NAMALWA (cell line): ENCODE measurements around the gene WNT9A.

Source experiments
- DNase-seq: peaks from one replicate; pipeline ENCODE4 v3.0.0-alpha.2; 2015; ENCODE audit warnings: low spot score

Gene WNT9A

DNA sequence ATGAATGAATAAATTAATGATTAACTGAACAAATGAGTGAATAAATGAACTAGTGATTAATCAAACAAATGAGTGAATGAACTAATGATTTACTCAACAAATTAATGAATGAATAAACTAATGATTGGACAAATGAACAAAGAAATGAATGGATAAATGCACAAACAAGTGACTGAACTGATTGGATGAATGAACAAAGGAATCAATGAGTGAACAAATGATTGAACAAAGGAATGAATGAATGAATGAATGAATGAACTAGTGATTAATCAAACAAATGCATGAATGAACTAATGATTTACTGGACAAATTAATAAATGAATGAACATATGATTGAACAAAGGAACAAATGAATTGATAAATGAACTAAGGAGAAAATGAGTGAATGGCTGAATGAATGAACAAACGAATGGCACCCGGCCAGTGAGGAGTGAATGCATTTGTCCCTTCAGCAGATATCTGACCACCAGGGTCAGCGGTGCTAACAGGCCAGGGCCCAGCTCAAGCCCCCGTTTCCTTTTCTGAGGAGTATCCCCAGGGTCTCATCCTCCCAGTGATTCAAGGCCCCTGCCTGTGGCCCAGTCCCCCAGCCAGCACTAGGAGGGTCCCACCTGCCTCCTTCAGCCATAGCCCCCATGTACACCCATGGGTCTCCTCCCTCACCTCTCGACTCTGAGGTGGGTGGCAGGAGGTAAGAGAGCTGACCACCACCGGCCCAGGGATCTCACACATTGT lies 49.9 kb downstream of the WNT9A start:
- no peak for DNase-seq

DNA sequence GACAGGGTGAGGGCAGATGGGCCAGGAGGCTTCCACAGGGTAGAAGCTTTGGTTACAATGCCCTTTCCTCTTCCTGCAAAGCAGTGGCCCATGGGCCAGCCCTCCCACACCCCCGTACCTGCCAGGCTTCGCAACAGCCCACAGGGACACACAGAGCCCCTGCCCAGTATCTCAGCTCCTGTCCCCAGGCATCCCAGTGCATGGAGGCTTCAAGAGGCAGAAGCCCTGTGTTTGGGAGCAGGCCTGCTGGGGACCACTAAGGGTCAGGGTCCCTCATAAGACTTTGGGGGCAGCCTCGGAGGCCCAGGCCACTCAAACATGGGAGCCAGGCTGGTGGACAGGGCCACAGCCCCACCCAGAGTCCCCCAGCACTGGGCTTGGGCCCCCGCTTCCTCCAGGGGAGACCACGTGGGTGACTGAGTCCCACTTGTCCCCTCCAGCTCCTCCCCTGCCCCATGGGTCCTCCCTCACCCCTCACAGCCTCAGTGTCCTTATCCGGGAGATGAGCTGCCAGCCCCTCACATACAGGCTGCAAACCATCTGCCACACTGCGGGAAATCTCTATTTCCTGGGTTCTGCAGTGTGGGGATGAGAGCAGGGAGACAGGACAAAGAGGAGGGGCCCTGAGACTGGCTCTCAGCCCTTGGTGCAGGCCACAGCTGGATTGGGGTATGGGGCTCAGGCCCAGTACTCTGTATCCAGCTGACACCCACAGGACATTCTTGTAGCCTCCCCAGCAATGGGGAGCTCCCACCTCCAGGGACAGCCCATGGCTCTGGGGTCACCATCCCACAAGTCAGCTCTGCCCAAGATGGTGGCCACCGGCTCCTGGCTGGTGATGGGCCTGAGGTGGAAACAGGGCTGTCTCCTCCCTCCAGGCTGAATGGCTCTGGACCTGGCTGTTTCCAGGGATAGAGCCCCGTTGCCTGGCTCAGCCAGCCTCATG lies 50.7 kb downstream of the WNT9A start:
- no peak for DNase-seq

GRCh38 chr1:227895828-227896685 lies 51.7 kb downstream of the WNT9A start:
- DNase-seq, result no peak

- DNase-seq, result no peak
These were observed 52.8 kb downstream of the WNT9A start for GRCh38 chr1:227894831-227895451.

DNA sequence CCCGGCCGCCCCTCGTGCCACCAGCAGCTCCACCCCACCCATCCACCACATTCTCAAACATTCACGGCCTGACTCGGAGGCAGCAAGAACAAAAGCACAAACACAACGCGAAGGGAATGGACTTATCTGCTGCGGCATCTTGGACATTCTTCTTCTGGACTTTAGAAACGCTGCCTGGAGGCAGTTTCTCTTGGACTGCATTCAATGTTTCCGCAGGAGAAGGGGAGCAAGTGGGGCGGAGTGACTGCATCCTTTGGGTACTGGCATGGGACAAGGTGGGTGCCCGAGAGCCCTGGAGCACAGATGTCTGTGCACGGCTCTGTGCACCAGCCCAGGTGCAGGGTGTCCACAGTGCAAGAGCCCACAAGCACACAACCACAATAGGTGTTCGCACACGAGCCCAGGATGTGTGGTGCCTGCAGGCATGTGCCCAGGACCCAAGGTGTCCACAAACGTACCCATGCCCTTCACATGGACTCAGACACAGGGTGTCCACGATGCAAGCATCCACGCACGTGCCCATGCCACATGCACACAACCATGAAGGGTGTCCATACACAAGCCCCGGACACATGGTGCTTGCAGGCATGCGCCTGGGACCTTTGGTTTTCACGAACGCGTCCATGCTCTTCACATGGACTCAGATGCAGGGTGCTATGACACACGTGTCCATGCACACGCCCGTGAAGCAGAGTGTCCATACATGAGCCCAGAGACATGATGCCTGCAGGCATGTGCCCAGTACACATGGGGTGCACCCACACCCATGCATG lies 53.6 kb downstream of the WNT9A start:
- DNase-seq, result no peak

DNA sequence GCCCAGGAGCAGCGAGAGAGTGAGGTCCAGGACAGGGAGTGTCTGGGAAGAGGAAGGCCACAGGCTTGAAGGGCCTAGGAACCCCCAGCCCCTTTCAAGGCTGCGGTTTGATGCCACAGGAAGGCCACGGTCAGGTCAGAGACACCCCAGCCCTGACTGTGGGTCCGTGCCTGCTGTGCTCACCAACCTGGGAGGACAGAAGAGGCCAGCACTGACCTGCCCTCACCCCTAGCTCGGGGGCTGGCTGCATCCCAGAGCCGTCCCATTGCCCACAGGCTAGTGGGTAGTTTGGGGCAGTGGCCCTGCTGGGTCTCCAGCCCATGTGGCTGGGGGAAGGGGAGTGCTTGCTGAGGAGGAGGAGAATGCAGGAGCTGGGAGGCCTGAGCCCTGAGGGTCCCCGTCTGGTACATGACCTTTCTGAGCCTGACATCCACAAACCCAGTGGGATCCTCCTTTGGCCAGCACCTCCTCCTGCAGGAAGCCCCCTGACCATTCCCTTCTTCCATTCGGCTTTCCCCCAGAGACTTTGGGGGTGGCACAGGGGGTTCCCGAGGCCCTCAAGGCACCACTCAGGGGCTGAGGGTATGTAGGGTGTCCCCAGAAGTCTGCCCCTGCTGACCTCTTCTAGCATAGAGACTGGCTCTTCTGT lies 54.3 kb downstream of the WNT9A start:
- no peak for DNase-seq

- DNase-seq, result no peak
These were observed 55.0 kb downstream of the WNT9A start for GRCh38 chr1:227892489-227893299.

DNA sequence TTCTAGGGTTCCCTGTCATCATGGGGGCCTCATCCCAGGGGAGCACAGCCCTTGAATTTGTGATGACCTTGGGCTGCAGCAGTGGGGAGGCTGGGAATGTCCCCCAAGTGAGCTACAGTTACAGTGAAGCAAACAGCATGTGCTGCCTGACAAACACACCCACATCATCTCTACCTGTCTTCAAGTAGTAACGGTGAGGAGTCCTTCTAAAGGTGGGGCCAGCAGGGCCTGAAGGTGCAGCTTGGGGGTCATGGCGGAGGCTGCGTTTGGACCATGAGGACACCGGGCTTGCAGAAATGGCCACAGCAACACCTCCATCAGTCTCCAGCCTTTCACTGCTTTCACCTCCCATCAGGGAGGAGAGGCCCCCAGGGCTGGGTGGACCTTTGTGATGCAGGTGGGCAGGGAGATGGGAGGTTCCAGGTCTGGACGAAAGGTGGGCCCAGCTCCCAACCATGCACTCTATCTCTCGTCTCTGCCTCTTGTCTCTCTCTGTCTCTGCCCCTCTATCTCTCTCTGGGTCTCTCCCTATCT lies 55.7 kb downstream of the WNT9A start:
- no peak for DNase-seq

- DNase-seq, result no peak
These were observed 56.3 kb downstream of the WNT9A start for GRCh38 chr1:227891223-227891954.

GRCh38 chr1:227890451-227891222 lies 57.1 kb downstream of the WNT9A start:
- DNase-seq, result no peak

DNA sequence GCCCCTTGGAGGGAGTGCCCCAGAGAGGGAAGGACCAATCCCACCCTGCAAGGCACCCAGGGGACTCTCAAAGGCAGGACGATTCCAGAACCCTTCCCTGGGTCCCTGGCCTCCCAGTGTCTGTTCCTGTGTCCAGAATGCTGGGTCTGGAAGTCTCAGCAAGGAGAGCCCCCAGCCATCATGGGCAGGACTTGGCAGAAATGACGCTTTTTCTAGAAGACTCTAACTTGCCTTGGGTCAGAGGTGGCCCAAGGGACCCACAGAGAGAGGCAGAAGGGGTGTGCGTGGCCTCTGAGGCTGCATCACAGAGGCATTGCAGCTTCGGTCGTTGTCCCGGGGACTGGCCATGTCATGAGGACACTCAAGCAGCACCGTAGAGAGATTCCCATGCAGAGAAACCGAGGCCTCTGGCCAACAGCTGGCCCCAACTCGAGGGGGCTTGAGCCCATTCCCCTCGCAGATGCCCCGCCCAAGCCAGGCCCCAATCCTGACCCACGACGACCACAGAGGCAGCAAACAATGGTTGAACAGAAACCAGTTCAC lies 57.8 kb downstream of the WNT9A start:
- DNase-seq, result no peak

DNA sequence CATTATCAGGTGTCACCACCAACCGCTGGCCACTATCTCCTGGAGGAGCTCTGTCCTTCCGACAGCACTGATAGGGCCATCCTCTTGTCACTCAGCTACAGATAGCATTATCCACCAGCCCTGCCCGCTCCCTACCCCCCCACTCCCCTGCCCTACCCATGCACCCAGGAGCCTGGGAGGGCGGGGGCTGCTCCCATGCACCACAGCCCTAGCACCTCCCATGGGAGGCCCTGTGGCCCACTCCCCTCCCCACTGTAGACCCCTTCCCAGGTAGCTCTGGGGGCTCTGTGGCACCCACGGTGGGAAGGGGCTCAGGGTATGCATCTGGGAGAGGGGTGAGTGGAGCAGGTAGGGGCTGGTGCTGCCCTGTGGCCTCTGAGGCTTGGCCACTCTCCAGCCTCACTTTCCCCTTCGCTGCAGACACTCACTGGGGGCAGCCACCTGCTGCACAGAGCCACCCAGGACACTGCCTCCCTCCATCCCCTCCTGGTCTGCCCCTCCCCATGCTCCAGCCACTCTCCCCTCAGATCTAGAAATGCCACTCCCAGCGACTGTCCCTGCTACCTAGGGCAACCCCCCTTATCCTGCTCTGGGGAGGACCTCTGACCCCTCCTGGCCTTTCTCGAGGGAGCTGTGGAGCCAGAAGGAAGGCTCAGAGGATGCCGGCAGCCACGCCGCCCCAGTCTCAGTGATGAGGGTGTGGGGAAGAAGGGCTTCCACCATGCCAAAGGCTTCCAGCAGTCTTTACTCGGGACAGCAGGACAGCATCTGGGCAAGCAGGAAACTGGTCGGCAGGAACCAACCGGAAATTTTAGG lies 58.5 kb downstream of the WNT9A start:
- DNase-seq, result no peak

DNA sequence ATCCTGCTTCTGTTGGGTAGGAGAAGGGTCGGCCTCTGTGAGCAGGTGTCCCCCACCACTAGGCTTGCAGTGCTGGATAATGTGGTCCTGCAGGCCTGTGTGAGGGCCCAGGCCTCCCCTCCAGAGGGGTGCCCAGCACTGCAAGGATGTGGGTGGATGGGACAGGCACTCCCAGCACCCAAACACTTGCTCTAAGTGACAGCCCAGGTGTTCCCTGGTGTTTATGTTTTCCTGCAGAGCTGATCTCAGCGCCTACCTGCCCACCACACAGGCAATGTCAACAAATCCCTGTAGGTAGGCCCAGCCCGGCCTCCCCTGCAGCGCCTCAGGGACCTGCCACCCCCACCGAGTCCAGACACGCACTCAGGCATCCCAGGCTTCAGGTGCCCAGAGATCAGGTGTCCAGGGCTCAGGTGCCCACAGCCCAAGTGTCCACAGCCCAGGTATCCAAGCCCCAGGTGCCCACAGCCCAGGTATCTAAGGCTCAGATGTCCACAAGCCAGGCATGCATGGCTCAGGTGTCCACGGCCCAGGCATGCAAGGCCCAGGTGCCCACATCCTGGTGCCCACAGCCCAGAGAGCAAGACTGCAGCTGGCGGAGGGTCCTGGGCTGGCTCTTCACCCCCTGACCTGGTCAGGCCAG lies 59.2 kb downstream of the WNT9A start:
- DNase-seq, result no peak

DNA sequence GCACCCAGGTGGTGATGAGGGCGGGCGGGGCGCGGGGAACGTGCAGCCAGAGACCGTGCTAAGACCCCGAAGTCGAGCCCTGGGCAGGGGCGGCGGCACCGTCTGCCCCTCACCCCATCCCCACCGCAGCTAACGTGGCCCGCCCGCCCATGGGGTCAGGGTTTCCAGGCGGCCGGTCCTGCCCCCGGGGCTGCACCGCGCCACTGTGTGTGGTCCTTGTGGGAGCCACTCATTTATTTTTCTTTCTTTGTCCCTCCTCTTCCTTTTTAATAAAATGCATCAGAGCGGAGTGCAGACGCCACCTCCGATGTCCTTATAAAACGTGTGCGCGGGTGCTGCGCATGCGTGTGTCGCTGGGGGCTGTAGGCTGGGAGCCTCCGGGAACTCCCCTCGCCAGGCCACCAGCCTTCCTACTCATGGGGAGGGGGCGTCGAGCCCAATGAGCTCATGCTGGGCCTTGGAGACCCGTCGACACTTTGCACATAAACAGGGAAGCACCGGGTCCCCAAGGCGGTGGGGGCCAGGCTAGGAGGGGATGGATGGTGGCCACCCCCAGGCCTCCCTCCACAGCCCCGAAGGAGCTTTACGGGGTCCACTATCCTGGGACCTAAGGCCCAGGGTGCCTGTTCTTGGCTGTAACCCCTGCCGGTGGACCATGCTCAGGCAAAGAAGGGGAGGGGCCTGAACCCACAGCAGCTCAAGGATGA lies 59.9 kb downstream of the WNT9A start:
- DNase-seq, result no peak

DNA sequence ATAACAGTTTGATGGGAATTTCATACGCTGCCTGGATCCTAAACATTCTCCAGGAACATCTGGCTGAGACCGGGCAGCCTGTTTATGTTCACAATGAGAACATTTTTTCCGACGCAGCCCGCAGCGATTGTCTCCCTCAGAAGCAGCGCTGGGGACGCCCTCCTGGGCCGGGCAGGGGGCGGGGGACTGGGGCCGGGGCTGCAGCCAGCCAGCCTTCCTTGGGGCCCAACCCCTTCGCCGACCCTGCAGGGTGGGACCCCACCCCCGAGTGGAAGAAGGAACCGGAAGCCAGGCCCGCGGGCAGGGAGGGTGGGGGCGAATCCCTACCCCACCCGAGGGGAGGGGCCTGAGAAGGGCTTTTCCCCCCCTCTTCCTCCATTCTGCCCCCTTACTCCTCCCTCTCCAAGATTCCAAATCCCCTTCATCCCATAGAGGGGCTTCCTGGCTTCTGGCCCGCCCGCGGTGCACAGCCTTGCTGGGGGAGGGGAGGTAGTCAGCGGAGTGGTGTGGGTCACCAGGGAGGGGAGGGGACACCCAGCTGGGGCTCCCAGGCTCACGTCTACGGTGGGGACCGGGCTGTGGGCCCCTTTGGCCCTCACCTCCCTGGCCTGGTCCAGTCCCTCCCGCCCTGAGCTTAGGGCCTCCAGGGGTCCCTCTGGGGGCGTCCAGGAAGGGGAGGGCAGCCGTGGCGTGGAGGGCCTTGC lies 60.6 kb downstream of the WNT9A start:
- no peak for DNase-seq
